Liver (tissue), 3 donors: ENCODE data around the gene CCL25.

Source experiments
- EGR1 ChIP-seq, 2 donors: IDR thresholded peaks; 2 replicates each; pipeline ENCODE4 v1.6.1; 2016 to 2018; ENCODE audit warnings: antibody characterized with exemption in 2 of 2, low read depth in 2 of 2
- FOXA1 ChIP-seq: IDR thresholded peaks from 2 replicates; pipeline ENCODE4 v1.6.1; 2016; ENCODE audit warnings: antibody characterized with exemption
- GABPA ChIP-seq, 2 donors: IDR thresholded peaks in 1 of 2; conservative IDR thresholded peaks in 1 of 2; 2 replicates each; pipeline ENCODE4 v1.6.1; 2016; ENCODE audit warnings: antibody characterized with exemption in 2 of 2, mild to moderate bottlenecking in 1 of 2, moderate library complexity in 1 of 2
- JUND ChIP-seq, 2 donors: IDR thresholded peaks; 2 replicates each; pipeline ENCODE4 v1.6.1; 2016; ENCODE audit warnings: antibody characterized with exemption in 2 of 2
- RAD21 ChIP-seq, 2 donors: IDR thresholded peaks; 2 replicates each; pipeline ENCODE4 v1.6.1; 2016; ENCODE audit warnings: antibody characterized with exemption in 2 of 2, mild to moderate bottlenecking in 2 of 2
- SP1 ChIP-seq: IDR thresholded peaks from 2 replicates; pipeline ENCODE4 v1.6.1; 2018; ENCODE audit warnings: antibody characterized with exemption, mild to moderate bottlenecking
- YY1 ChIP-seq: IDR thresholded peaks from 2 replicates; pipeline ENCODE4 v1.6.1; 2016; ENCODE audit warnings: antibody characterized with exemption, mild to moderate bottlenecking
- TF ChIP-seq, protein P1 (sequence below): IDR thresholded peaks from 2 replicates; pipeline ENCODE4 v1.6.1; 2016; ENCODE audit warnings: antibody characterized with exemption
- TF ChIP-seq, protein P2 (sequence below): fragments of 150-350 bp; IDR thresholded peaks from 2 replicates; pipeline ENCODE4 v1.5.1; 2017; ENCODE audit warnings: improper control_type of control experiment, low read depth, low read length; ENCODE audit not compliant: missing input control
- TF ChIP-seq, protein P3 (sequence below): IDR thresholded peaks from 2 replicates; pipeline ENCODE4 v1.6.1; 2016; ENCODE audit warnings: antibody characterized with exemption
- TF ChIP-seq, protein P4 (sequence below): IDR thresholded peaks from 2 replicates; pipeline ENCODE4 v1.6.1; 2016; ENCODE audit warnings: antibody characterized with exemption
- donor health status: healthy.
- donor health status: healthy.

DNA sequence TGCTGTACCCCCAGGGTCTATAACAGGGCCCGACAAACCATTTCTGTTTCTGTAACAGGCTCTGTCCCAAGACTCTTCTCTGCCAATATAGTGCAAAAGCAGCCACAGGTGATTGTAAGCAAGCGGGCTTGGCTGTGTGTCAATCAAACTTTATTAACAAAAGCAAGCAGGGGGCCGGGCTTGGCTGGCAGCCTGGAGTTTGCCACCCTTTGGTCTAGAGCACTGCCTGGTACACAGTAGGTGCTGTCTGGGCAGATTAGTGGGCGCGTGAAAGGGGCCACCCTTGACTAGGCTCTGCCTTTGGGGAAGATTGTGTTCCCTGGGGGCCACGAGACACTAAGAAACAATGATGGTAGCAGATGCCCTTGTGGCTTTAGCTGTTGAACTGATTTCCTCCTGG lies 27.4 kb downstream of the CCL25 start:
- TF ChIP-seq, protein P1, sequence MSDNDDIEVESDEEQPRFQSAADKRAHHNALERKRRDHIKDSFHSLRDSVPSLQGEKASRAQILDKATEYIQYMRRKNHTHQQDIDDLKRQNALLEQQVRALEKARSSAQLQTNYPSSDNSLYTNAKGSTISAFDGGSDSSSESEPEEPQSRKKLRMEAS, result no peak
- TF ChIP-seq, protein P2, sequence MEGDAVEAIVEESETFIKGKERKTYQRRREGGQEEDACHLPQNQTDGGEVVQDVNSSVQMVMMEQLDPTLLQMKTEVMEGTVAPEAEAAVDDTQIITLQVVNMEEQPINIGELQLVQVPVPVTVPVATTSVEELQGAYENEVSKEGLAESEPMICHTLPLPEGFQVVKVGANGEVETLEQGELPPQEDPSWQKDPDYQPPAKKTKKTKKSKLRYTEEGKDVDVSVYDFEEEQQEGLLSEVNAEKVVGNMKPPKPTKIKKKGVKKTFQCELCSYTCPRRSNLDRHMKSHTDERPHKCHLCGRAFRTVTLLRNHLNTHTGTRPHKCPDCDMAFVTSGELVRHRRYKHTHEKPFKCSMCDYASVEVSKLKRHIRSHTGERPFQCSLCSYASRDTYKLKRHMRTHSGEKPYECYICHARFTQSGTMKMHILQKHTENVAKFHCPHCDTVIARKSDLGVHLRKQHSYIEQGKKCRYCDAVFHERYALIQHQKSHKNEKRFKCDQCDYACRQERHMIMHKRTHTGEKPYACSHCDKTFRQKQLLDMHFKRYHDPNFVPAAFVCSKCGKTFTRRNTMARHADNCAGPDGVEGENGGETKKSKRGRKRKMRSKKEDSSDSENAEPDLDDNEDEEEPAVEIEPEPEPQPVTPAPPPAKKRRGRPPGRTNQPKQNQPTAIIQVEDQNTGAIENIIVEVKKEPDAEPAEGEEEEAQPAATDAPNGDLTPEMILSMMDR, result no peak
- TF ChIP-seq EGR1 (IDR thresholded peaks at IDR 0.05; ENCODE audit: low read depth in 2 of 2), result no peak
- no peak for TF ChIP-seq RAD21 (IDR thresholded peaks at IDR 0.05)
- TF ChIP-seq FOXA1, result no peak
- TF ChIP-seq YY1, result no peak
- TF ChIP-seq, protein P3, sequence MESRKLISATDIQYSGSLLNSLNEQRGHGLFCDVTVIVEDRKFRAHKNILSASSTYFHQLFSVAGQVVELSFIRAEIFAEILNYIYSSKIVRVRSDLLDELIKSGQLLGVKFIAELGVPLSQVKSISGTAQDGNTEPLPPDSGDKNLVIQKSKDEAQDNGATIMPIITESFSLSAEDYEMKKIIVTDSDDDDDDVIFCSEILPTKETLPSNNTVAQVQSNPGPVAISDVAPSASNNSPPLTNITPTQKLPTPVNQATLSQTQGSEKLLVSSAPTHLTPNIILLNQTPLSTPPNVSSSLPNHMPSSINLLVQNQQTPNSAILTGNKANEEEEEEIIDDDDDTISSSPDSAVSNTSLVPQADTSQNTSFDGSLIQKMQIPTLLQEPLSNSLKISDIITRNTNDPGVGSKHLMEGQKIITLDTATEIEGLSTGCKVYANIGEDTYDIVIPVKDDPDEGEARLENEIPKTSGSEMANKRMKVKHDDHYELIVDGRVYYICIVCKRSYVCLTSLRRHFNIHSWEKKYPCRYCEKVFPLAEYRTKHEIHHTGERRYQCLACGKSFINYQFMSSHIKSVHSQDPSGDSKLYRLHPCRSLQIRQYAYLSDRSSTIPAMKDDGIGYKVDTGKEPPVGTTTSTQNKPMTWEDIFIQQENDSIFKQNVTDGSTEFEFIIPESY, result no peak
- no peak for TF ChIP-seq GABPA (IDR thresholded peaks at IDR 0.05 in 1 of 2, conservative IDR thresholded peaks at IDR 0.05 in 1 of 2)
- TF ChIP-seq JUND (IDR thresholded peaks at IDR 0.05), result no peak
- no peak for TF ChIP-seq SP1
- TF ChIP-seq, protein P4, sequence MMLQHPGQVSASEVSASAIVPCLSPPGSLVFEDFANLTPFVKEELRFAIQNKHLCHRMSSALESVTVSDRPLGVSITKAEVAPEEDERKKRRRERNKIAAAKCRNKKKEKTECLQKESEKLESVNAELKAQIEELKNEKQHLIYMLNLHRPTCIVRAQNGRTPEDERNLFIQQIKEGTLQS, result no peak
